Esophagus (tissue), 2 donors: ENCODE measurements around the gene ICE1. TPM values are rescaled to one million over a fixed set of nuclear protein-coding genes. Genes with fewer than 3 reads are reported as not detected.
"Not testable (repeated sequence)": the region's sequence is repeated elsewhere in the genome, so short reads cannot be mapped to it uniquely, and the experiment has no call there.

Source experiments
- H3K27ac ChIP-seq, 2 donors: one replicate each; pipeline ENCODE4 v1.5.1; 2013; ENCODE audit warnings: low read depth in 2 of 2, mild to moderate bottlenecking in 2 of 2, inconsistent platforms in 1 of 2, low read length in 1 of 2, moderate library complexity in 1 of 2
- H3K27me3 ChIP-seq, 2 donors: one replicate each; pipeline ENCODE4 v1.6.1; 2013; ENCODE audit warnings: low read length in 2 of 2, control low read depth in 1 of 2, mild to moderate bottlenecking in 1 of 2; ENCODE audit not compliant: insufficient read depth in 2 of 2, control insufficient read depth in 1 of 2
- H3K36me3 ChIP-seq, 2 donors: one replicate each; pipeline ENCODE4 v1.6.1; 2013; ENCODE audit warnings: low read length in 1 of 2; ENCODE audit not compliant: control insufficient read depth in 2 of 2, insufficient read depth in 2 of 2
- H3K4me1 ChIP-seq, 2 donors: one replicate each; pipeline ENCODE4 v1.6.1; 2013; ENCODE audit warnings: low read length in 1 of 2; ENCODE audit not compliant: control insufficient read depth in 2 of 2, insufficient read depth in 2 of 2
- H3K4me3 ChIP-seq, 2 donors: one replicate each; pipeline ENCODE4 v1.5.1; 2013; ENCODE audit warnings: low read length in 2 of 2, mild to moderate bottlenecking in 2 of 2, low read depth in 1 of 2, moderate library complexity in 1 of 2
- H3K9me3 ChIP-seq, 2 donors: one replicate each; pipeline ENCODE4 v1.6.1; 2013; ENCODE audit warnings: mild to moderate bottlenecking in 2 of 2, low read depth in 1 of 2, low read length in 1 of 2, moderate library complexity in 1 of 2; ENCODE audit not compliant: control insufficient read depth in 2 of 2, insufficient read depth in 1 of 2
- WGBS, 2 donors: extraction: QIAGEN DNeasy Blood & Tissue Kit; methylation state at CpG; one replicate each; pipeline ENCODE4 v1.1.7; 2013; 5-methylcytosine and 5-hydroxymethylcytosine counted together
- polyA plus RNA-seq, 2 donors: library from polyadenylated mRNA; stranded (reverse); fragments of 200-250 nt; gene quantifications; one replicate each; pipeline ENCODE4 v1.2.3, GENCODE V29; 2013
- donor health status: healthy with polysubstance abuse.
- donor health status: Bipolar disorder and iron deficiency.

Gene ICE1
- polyA plus RNA-seq, 2 donors, result 3.2 to 4.8 TPM

DNA sequence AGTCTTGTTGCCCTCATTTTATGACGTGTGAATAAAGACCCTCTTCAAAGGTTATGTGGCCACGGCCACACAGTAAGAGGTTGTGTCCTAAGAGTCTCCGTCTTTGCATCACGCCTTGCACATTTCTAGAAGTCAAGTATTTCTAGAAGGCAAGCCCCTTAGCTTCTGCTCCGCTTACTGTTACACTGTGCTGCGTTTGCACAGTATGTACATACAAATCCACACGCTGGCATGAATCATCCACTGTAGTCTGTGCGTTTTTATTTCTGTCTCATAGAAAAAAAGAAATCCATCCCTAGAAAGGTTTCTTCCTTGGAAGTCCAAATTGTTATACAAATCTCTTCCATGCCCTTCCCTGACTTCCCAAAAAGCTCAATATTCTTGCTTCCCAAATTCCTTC is 21.4 kb upstream of the ICE1 start:
- H3K27me3 ChIP-seq, result no peaks in the 10 kb centered on the region

GRCh38 chr5:5403741-5404140 is 18.7 kb upstream of the ICE1 start:
- Histone ChIP-seq H3K36me3 (no peaks in the 10 kb centered on the region), H3K27me3 (no peaks in the 10 kb centered on the region), H3K27ac (no peak overlapping the region), H3K4me1 (no peaks in the 10 kb centered on the region), H3K4me3 (no peak overlapping the region), H3K9me3 (no peaks in the 10 kb centered on the region)
- 80% methylated on average over 4 of the region's 4 CpGs for WGBS, 2 donors

More for the DNA sequence above, 21.4 kb upstream of the ICE1 start:
- Histone ChIP-seq H3K4me1 (no peaks in the 10 kb centered on the region), H3K9me3 (no peaks in the 10 kb centered on the region), H3K27ac (no peak overlapping the region), H3K36me3 (no peaks in the 10 kb centered on the region), H3K4me3 (no peak overlapping the region)
- 85 to 87% methylated on average over 8 of the region's 8 CpGs for WGBS, 2 donors

DNA sequence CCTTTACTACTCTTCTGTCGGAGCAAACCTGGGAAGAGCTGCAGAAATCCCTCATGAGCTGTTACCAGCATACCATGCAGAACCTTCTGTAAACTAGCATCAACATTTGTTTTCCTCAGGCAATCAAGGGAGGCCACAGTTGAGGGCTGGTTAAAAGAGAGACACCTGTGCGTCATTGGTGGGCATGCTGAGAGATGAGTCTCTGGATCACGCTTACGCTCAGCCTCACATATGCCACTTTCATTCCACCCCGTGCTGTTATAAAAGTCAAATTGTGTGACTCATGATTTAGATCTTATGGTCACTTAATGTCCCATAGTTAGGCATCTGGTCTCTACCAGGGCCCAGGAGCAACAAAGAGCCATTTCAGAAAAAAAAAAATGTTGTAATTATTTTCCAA is 18.1 kb upstream of the ICE1 start:
- peaks cover 3 to 4% of the 10 kb centered on the region in 2 donors for H3K9me3 ChIP-seq
- no peaks in the 10 kb centered on the region for H3K4me1 ChIP-seq
- H3K36me3 ChIP-seq, result no peaks in the 10 kb centered on the region
- no peak overlapping the region for H3K27ac ChIP-seq
- no peaks in the 10 kb centered on the region for H3K27me3 ChIP-seq
- WGBS, 2 donors, result 88 to 95% methylated on average over 5 of the region's 5 CpGs
- H3K4me3 ChIP-seq, result no peak overlapping the region

GRCh38 chr5:5405441-5405840 is 17.0 kb upstream of the ICE1 start:
- H3K36me3 ChIP-seq, result no peaks in the 10 kb centered on the region
- H3K9me3 ChIP-seq, result peaks cover 6 to 8% of the 10 kb centered on the region in 2 donors
- H3K27ac ChIP-seq, result no peak overlapping the region
- no peaks in the 10 kb centered on the region for H3K4me1 ChIP-seq
- 100% methylated on average over 1 of the region's 1 CpG for WGBS, 2 donors
- no peak overlapping the region for H3K4me3 ChIP-seq
- H3K27me3 ChIP-seq, result no peaks in the 10 kb centered on the region

DNA sequence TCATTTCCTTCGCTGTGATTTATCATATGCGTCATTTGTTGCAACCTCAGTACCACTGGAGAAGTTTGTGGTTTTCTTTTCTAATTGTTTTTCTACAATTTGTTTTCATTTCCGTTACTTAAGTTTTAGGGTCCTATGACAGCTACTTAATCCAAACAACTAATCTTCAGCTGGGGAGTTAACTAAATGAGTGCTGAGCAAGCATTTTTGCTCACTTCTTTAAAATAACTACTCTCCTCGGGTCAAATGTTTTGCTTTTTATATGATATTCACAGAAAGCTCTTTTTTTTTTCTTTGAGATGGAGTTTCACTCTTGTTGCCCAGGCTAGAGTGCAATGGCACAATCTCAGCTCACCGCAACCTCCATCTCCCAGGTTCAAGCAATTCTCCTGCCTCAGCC is 14.6 kb upstream of the ICE1 start:
- Histone ChIP-seq H3K27me3 (no peaks in the 10 kb centered on the region), H3K4me3 (no peak overlapping the region), H3K9me3 (peaks cover 6 to 8% of the 10 kb centered on the region in 2 donors), H3K27ac (no peak overlapping the region), H3K36me3 (no peaks in the 10 kb centered on the region), H3K4me1 (no peaks in the 10 kb centered on the region)
- 94 to 96% methylated on average over 5 of the region's 5 CpGs for WGBS, 2 donors

DNA sequence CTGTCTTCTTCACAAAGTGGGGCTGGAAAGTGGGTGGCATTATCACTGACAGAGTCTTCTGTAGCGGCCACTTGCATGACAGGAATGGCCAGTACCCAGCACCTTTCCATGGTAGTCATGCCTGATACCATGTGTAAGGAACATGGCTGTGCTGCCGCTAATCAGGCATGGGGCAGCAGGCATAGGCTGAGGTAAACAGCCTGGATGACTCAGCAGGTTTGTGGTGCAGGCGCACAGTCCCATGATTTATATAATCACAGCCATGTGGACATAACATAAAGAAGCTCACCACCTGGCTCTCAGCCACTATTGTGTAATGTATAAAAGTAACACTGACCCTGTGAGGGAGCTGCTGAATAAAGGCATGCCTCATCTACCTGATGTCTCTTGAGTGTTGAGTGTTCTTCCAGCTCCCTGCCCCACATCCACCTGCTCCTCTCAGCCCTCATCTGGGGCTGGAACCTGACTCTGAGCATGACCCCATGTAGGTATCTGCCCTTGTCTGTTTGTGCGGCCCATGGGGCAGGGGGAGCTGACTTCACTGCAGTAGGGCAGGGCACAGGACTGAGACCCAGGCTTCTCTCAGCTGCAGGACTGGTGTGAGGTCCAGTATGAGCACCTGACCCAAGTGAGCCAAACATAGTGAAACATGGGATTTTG is 13.2 kb upstream of the ICE1 start:
- H3K36me3 ChIP-seq, result no peaks in the 10 kb centered on the region
- H3K9me3 ChIP-seq, result peaks cover 6 to 8% of the 10 kb centered on the region in 2 donors
- no peaks in the 10 kb centered on the region for H3K27me3 ChIP-seq
- H3K4me3 ChIP-seq, result no peak overlapping the region
- H3K4me1 ChIP-seq, result no peaks in the 10 kb centered on the region
- WGBS, 2 donors, result 96 to 99% methylated on average over 4 of the region's 4 CpGs
- H3K27ac ChIP-seq, result no peak overlapping the region

- H3K36me3 ChIP-seq, H3K27me3 ChIP-seq, H3K4me1 ChIP-seq, H3K27ac ChIP-seq, H3K4me3 ChIP-seq, H3K9me3 ChIP-seq: not testable (repeated sequence)
- WGBS, 2 donors, result 65 to 93% methylated on average over 5 of the region's 5 CpGs
Measured at GRCh38 chr5:5413856-5414255, 8.6 kb upstream of the ICE1 start.

GRCh38 chr5:5414999-5415398 is 7.5 kb upstream of the ICE1 start:
- 86 to 90% methylated on average over 5 of the region's 5 CpGs for WGBS, 2 donors
- H3K9me3 ChIP-seq, result no peaks in the 10 kb centered on the region

GRCh38 chr5:5416733-5417132 is 5.7 kb upstream of the ICE1 start:
- Histone ChIP-seq H3K4me3 (no peak overlapping the region), H3K9me3 (no peaks in the 10 kb centered on the region), H3K36me3 (peaks cover 0 to 2% of the 10 kb centered on the region in 2 donors), H3K27me3 (no peaks in the 10 kb centered on the region), H3K4me1 (peaks cover 0 to 6% of the 10 kb centered on the region in 2 donors), H3K27ac (no peak overlapping the region)
- WGBS, 2 donors, result 60 to 77% methylated on average over 2 of the region's 2 CpGs

More at GRCh38 chr5:5414999-5415398, 7.5 kb upstream of the ICE1 start:
- peaks cover 0 to 2% of the 10 kb centered on the region in 2 donors for H3K36me3 ChIP-seq
- no peak overlapping the region for H3K27ac ChIP-seq
- H3K4me3 ChIP-seq, result no peak overlapping the region
- no peaks in the 10 kb centered on the region for H3K27me3 ChIP-seq
- H3K4me1 ChIP-seq, result peaks cover 0 to 2% of the 10 kb centered on the region in 2 donors

DNA sequence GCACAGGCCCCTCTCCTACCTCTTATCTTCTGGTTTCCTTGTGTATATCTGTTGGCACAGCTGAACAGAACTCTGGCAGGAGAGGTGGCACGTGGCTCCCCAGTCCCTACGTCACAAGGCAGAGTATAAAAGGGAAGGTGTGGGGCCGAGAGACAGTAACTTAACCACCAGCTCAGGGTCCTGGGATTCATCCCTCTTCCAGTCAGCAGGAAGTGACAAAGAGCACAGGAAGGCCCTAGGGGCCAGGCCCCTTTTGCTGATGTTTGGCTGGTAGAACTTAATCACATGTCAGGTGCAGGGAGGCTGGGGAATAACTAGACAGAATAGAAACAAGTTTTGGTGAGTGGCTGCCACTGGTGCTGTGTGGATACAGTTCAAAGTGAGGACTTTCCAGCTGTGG is 4.5 kb upstream of the ICE1 start:
- no peaks in the 10 kb centered on the region for H3K9me3 ChIP-seq
- H3K4me1 ChIP-seq, result peaks cover 0 to 6% of the 10 kb centered on the region in 2 donors
- no peak overlapping the region for H3K27ac ChIP-seq
- H3K27me3 ChIP-seq, result no peaks in the 10 kb centered on the region
- peaks cover 0 to 2% of the 10 kb centered on the region in 2 donors for H3K36me3 ChIP-seq
- no peak overlapping the region for H3K4me3 ChIP-seq
- WGBS, 2 donors, result 76 to 84% methylated on average over 3 of the region's 3 CpGs
